GM12878 (cell line): ENCODE results near the gene GRIK1. TPM values are rescaled to one million over a fixed set of nuclear protein-coding genes. Genes with fewer than 3 reads are reported as not detected.

Source experiments
- EED ChIP-seq: sonication (generic); IDR thresholded peaks from 2 replicates; pipeline ENCODE4 v1.6.1; 2016; ENCODE audit warnings: antibody characterized with exemption, low read depth
- HDAC6 ChIP-seq: fragments of 200-600 bp; sonication (generic); IDR thresholded peaks from one replicate; pipeline ENCODE4 v1.8.0; 2017; ENCODE audit warnings: antibody characterized with exemption; ENCODE audit not compliant: unreplicated experiment
- MTA2 ChIP-seq: fragments of 450-650 bp; IDR thresholded peaks from 2 replicates; pipeline ENCODE4 v1.6.1; 2016; ENCODE audit warnings: low read depth, mild to moderate bottlenecking, moderate library complexity
- SPI1 ChIP-seq: IDR thresholded peaks from 2 replicates; pipeline ENCODE4 v1.6.1; 2011; ENCODE audit warnings: low read depth, mild to moderate bottlenecking, low read length, moderate library complexity, borderline replicate concordance; ENCODE audit not compliant: insufficient read depth
- polyA plus RNA-seq, 11 experiments: library from polyadenylated mRNA; depleted of rRNA in 4 of 11; unstranded in 6 of 11; stranded (reverse) in 5 of 11; fragments of >200 nt; fragmentation: Nextera tagmentation in 4 of 11; fragmentation: Illumina TruSeq in 1 of 11; extraction: Ambion mirVana in 4 of 11; extraction: Trizol in 1 of 11; gene quantifications; 1 replicate in 1 of 11; 2 replicates in 10 of 11; pipeline versions ENCODE4 v1.2.1 to v1.2.3, GENCODE V29; 2011 to 2016; ENCODE audit warnings: inconsistent platforms in 2 of 11, missing spikeins in 2 of 11, low read depth in 1 of 11
- total RNA-seq, 4 experiments: library from RNA; depleted of rRNA in 3 of 4; stranded (reverse); fragments of >200 nt in 3 of 4; fragmentation: Illumina TruSeq in 1 of 4; extraction: Trizol in 1 of 4; gene quantifications; 2 replicates each; pipeline versions ENCODE4 v1.2.1 to v1.2.3, GENCODE V29; 2013 to 2021
- TF ChIP-seq, protein P1 (sequence below): fragments of 450-650 bp; formaldehyde crosslinking; IDR thresholded peaks from 2 replicates; pipeline ENCODE4 v1.4.0; 2020; ENCODE audit warnings: mild to moderate bottlenecking, moderate library complexity
- TF ChIP-seq, protein P2 (sequence below): fragments of 450-650 bp; IDR thresholded peaks from 2 replicates; pipeline ENCODE4 v1.6.1; 2018; ENCODE audit warnings: borderline replicate concordance, mild to moderate bottlenecking; ENCODE audit not compliant: partially characterized antibody

GRIK1 gene
- total and polyA plus RNA-seq, 10 of the 15 experiments (the other 5 are each of a cell fraction or from before 2014, with no cell fraction given): 0.05 to 0.13 (median 0.09) TPM; not detected in 7

DNA sequence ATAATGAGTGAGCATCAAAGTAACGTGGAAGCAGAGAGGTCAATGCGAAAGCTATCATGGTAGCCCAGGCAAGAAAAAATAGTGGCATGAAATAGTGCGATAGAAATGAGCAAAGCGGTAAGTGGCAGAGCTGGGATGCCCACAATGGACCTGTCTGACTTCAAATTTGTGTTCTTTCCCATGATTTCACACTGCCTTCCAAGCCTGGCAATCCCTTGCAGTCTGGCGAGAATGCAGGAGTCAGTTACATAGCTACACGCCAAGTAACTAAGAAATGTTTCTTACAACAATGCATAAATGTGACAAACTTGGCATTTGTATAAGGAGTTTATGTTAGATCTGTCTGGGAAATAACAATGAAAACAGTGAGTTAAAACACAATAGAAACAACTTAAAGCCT is 82.6 kb downstream of the GRIK1 start (continued):
- TF ChIP-seq, protein P1, sequence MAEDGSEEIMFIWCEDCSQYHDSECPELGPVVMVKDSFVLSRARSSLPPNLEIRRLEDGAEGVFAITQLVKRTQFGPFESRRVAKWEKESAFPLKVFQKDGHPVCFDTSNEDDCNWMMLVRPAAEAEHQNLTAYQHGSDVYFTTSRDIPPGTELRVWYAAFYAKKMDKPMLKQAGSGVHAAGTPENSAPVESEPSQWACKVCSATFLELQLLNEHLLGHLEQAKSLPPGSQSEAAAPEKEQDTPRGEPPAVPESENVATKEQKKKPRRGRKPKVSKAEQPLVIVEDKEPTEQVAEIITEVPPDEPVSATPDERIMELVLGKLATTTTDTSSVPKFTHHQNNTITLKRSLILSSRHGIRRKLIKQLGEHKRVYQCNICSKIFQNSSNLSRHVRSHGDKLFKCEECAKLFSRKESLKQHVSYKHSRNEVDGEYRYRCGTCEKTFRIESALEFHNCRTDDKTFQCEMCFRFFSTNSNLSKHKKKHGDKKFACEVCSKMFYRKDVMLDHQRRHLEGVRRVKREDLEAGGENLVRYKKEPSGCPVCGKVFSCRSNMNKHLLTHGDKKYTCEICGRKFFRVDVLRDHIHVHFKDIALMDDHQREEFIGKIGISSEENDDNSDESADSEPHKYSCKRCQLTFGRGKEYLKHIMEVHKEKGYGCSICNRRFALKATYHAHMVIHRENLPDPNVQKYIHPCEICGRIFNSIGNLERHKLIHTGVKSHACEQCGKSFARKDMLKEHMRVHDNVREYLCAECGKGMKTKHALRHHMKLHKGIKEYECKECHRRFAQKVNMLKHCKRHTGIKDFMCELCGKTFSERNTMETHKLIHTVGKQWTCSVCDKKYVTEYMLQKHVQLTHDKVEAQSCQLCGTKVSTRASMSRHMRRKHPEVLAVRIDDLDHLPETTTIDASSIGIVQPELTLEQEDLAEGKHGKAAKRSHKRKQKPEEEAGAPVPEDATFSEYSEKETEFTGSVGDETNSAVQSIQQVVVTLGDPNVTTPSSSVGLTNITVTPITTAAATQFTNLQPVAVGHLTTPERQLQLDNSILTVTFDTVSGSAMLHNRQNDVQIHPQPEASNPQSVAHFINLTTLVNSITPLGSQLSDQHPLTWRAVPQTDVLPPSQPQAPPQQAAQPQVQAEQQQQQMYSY (CRISPR knock-in tag): no peak
- TF ChIP-seq EED (no peak), SPI1 (no peak), MTA2 (no peak), HDAC6 (no peak)
- TF ChIP-seq, protein P2, sequence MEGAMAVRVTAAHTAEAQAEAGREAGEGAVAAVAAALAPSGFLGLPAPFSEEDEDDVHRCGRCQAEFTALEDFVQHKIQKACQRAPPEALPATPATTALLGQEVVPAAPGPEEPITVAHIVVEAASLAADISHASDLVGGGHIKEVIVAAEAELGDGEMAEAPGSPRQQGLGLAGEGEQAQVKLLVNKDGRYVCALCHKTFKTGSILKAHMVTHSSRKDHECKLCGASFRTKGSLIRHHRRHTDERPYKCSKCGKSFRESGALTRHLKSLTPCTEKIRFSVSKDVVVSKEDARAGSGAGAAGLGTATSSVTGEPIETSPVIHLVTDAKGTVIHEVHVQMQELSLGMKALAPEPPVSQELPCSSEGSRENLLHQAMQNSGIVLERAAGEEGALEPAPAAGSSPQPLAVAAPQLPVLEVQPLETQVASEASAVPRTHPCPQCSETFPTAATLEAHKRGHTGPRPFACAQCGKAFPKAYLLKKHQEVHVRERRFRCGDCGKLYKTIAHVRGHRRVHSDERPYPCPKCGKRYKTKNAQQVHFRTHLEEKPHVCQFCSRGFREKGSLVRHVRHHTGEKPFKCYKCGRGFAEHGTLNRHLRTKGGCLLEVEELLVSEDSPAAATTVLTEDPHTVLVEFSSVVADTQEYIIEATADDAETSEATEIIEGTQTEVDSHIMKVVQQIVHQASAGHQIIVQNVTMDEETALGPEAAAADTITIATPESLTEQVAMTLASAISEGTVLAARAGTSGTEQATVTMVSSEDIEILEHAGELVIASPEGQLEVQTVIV: no peak
- TF ChIP-seq, all 136 proteins: peak for 0
